Measurements from ENCODE around the gene MYH11.
A peak's percentile ranks its signal among the peaks of the same experiment; 100 is the strongest.

MYH11 gene

GRCh38 chr16:15769239-15769638, 87.6 kb downstream of the MYH11 start:
- no peak for TF ChIP-seq CTCF (IDR thresholded peaks at IDR 0.05; ENCODE audit: control extremely low read depth, extremely low read depth, low read depth, missing control alignments)
- POLR2A ChIA-PET = no interaction called here
- CTCF ChIA-PET = no interaction called here

GRCh38 chr16:15768201-15768600, 88.6 kb downstream of the MYH11 start:
- TF ChIP-seq CTCF (IDR thresholded peaks at IDR 0.05; ENCODE audit: control extremely low read depth, extremely low read depth, low read depth, missing control alignments) = no peak
- CTCF ChIA-PET = interaction anchor here (1.3 kb wide), 1 partner anchor 12 kb away, joined by 3 read pairs; no protein-coding TSS in a partner anchor
- no peak for DNase-seq (ENCODE audit: extremely low spot score)
- POLR2A ChIA-PET = no interaction called here

More at GRCh38 chr16:15769239-15769638, 87.6 kb downstream of the MYH11 start:
- no peak for DNase-seq (ENCODE audit: extremely low spot score)

- CTCF ChIA-PET = interaction anchor here (0.7 to 4.2 kb wide), 10 partner anchors 8 to 377 kb away, joined by 3 to 34 read pairs (median 6); no protein-coding TSS in a partner anchor
- TF ChIP-seq CTCF (IDR thresholded peaks at IDR 0.05; ENCODE audit: control extremely low read depth, extremely low read depth, low read depth, missing control alignments) = no peak
- POLR2A ChIA-PET = no interaction called here
- DNase-seq (ENCODE audit: extremely low spot score) = no peak
Measured at GRCh38 chr16:15766918-15767317, 89.9 kb downstream of the MYH11 start.

- CTCF ChIA-PET = interaction anchor here (1.0 to 4.2 kb wide), 22 partner anchors 9 to 428 kb away, joined by 3 to 34 read pairs (median 4); no protein-coding TSS in a partner anchor
- peak; percentile 80 for DNase-seq (ENCODE audit: extremely low spot score)
- POLR2A ChIA-PET = no interaction called here
- TF ChIP-seq CTCF (IDR thresholded peaks at IDR 0.05; ENCODE audit: control extremely low read depth, extremely low read depth, low read depth, missing control alignments) = peak; percentile 71
Measured at GRCh38 chr16:15765880-15766279, 90.9 kb downstream of the MYH11 start.

- CTCF ChIA-PET = interaction anchor here (1.0 to 4.2 kb wide), 19 partner anchors 10 to 429 kb away, joined by 3 to 34 read pairs (median 4); no protein-coding TSS in a partner anchor
- POLR2A ChIA-PET = no interaction called here
- TF ChIP-seq CTCF (IDR thresholded peaks at IDR 0.05; ENCODE audit: control extremely low read depth, extremely low read depth, low read depth, missing control alignments) = no peak
- no peak for DNase-seq (ENCODE audit: extremely low spot score)
Measured at GRCh38 chr16:15765116-15765515, 91.7 kb downstream of the MYH11 start.

GRCh38 chr16:15764112-15764511, 92.7 kb downstream of the MYH11 start:
- ChIA-PET CTCF (interaction anchor here (0.6 to 4.2 kb wide), 6 partner anchors 9 to 430 kb away, joined by 3 to 34 read pairs (median 3); no protein-coding TSS in a partner anchor), POLR2A (no interaction called here)
- DNase-seq (ENCODE audit: extremely low spot score) = no peak
- TF ChIP-seq CTCF (IDR thresholded peaks at IDR 0.05; ENCODE audit: control extremely low read depth, extremely low read depth, low read depth, missing control alignments) = no peak
